ENCODE results near the gene ITGB7.

ITGB7 gene

GRCh38 chr12:53234271-53234914, 27.3 kb upstream of the ITGB7 start:
- H3K27me3 Mint-ChIP-seq = no peaks in the 10 kb centered on the region
- H3K4me1 Mint-ChIP-seq (ENCODE audit: low read depth) = peaks cover 63% of the 10 kb centered on the region
- H3K4me3 Mint-ChIP-seq = peak overlapping the region; percentile 30
- no peaks in the 10 kb centered on the region for H3K9me3 Mint-ChIP-seq (ENCODE audit: low read depth)
- no peaks in the 10 kb centered on the region for H3K36me3 Mint-ChIP-seq
- no peak overlapping the region for H3K27ac Mint-ChIP-seq

- no peak overlapping the region for H3K27ac Mint-ChIP-seq
- no peaks in the 10 kb centered on the region for H3K27me3 Mint-ChIP-seq
- H3K36me3 Mint-ChIP-seq = no peaks in the 10 kb centered on the region
- H3K9me3 Mint-ChIP-seq (ENCODE audit: low read depth) = no peaks in the 10 kb centered on the region
- peaks cover 66% of the 10 kb centered on the region for H3K4me1 Mint-ChIP-seq (ENCODE audit: low read depth)
- peak overlapping the region; percentile 30 for H3K4me3 Mint-ChIP-seq
Observed at GRCh38 chr12:53233671-53234121, 26.6 kb upstream of the ITGB7 start.

GRCh38 chr12:53232646-53233461, 25.8 kb upstream of the ITGB7 start:
- Mint-ChIP-seq H3K27ac (peak overlapping the region; percentile 84), H3K9me3 (ENCODE audit: low read depth) (no peaks in the 10 kb centered on the region), H3K4me1 (ENCODE audit: low read depth) (peaks cover 71% of the 10 kb centered on the region), H3K4me3 (peak overlapping the region; percentile 89), H3K36me3 (no peaks in the 10 kb centered on the region), H3K27me3 (no peaks in the 10 kb centered on the region)

- H3K4me3 Mint-ChIP-seq = peak within 1 kb of the TSS; percentile 89
- H3K9me3 Mint-ChIP-seq (ENCODE audit: low read depth) = no peaks in the 10 kb centered on the region
- no peaks in the 10 kb centered on the region for H3K27me3 Mint-ChIP-seq
- peaks cover 68% of the 10 kb centered on the region for H3K4me1 Mint-ChIP-seq (ENCODE audit: low read depth)
- peak within 1 kb of the TSS; percentile 84 for H3K27ac Mint-ChIP-seq
- no peaks in the 10 kb centered on the region for H3K36me3 Mint-ChIP-seq
Observed at GRCh38 chr12:53231921-53232645, 25.0 kb upstream of the ITGB7 start, which contains the start of gene RARG. RARG (minus strand) TSS chr12:53232209; CDS start chr12:53227545, 4,664 bp downstream.

GRCh38 chr12:53231671-53231920, 24.5 kb upstream of the ITGB7 start:
- no peaks in the 10 kb centered on the region for H3K27me3 Mint-ChIP-seq
- no peaks in the 10 kb centered on the region for H3K9me3 Mint-ChIP-seq (ENCODE audit: low read depth)
- H3K4me1 Mint-ChIP-seq (ENCODE audit: low read depth) = peaks cover 67% of the 10 kb centered on the region
- no peak overlapping the region for H3K27ac Mint-ChIP-seq
- H3K4me3 Mint-ChIP-seq = peak overlapping the region; percentile 65
- H3K36me3 Mint-ChIP-seq = no peaks in the 10 kb centered on the region

GRCh38 chr12:53230108-53230845, 23.2 kb upstream of the ITGB7 start:
- H3K4me3 Mint-ChIP-seq = peak overlapping the region; percentile 35
- H3K27ac Mint-ChIP-seq = peak overlapping the region; percentile 87
- H3K4me1 Mint-ChIP-seq (ENCODE audit: low read depth) = peaks cover 62% of the 10 kb centered on the region
- no peaks in the 10 kb centered on the region for H3K27me3 Mint-ChIP-seq
- H3K9me3 Mint-ChIP-seq (ENCODE audit: low read depth) = no peaks in the 10 kb centered on the region
- H3K36me3 Mint-ChIP-seq = no peaks in the 10 kb centered on the region

GRCh38 chr12:53229454-53229853, 22.4 kb upstream of the ITGB7 start:
- Mint-ChIP-seq H3K4me3 (peak overlapping the region; percentile 35), H3K9me3 (ENCODE audit: low read depth) (no peaks in the 10 kb centered on the region), H3K27ac (peak overlapping the region; percentile 87), H3K27me3 (no peaks in the 10 kb centered on the region), H3K4me1 (ENCODE audit: low read depth) (peaks cover 67% of the 10 kb centered on the region), H3K36me3 (no peaks in the 10 kb centered on the region)

- Mint-ChIP-seq H3K27ac (no peak overlapping the region), H3K9me3 (ENCODE audit: low read depth) (no peaks in the 10 kb centered on the region), H3K27me3 (no peaks in the 10 kb centered on the region), H3K4me1 (ENCODE audit: low read depth) (peaks cover 69% of the 10 kb centered on the region), H3K4me3 (no peak overlapping the region), H3K36me3 (no peaks in the 10 kb centered on the region)
Observed at GRCh38 chr12:53227836-53228235, 20.8 kb upstream of the ITGB7 start.

- no peaks in the 10 kb centered on the region for H3K36me3 Mint-ChIP-seq
- H3K4me1 Mint-ChIP-seq (ENCODE audit: low read depth) = peaks cover 68% of the 10 kb centered on the region
Observed at GRCh38 chr12:53227341-53227740, 20.3 kb upstream of the ITGB7 start.

GRCh38 chr12:53226815-53227214, 19.8 kb upstream of the ITGB7 start:
- H3K27me3 Mint-ChIP-seq = no peaks in the 10 kb centered on the region
- H3K27ac Mint-ChIP-seq = peak overlapping the region; percentile 79
- H3K4me3 Mint-ChIP-seq = no peak overlapping the region
- H3K4me1 Mint-ChIP-seq (ENCODE audit: low read depth) = peaks cover 71% of the 10 kb centered on the region
- H3K36me3 Mint-ChIP-seq = no peaks in the 10 kb centered on the region
- H3K9me3 Mint-ChIP-seq (ENCODE audit: low read depth) = no peaks in the 10 kb centered on the region

More at GRCh38 chr12:53227341-53227740, 20.3 kb upstream of the ITGB7 start:
- Mint-ChIP-seq H3K9me3 (ENCODE audit: low read depth) (no peaks in the 10 kb centered on the region), H3K27me3 (no peaks in the 10 kb centered on the region), H3K27ac (no peak overlapping the region), H3K4me3 (no peak overlapping the region)

- H3K27me3 Mint-ChIP-seq = no peaks in the 10 kb centered on the region
- H3K4me1 Mint-ChIP-seq (ENCODE audit: low read depth) = peaks cover 68% of the 10 kb centered on the region
- peak overlapping the region; percentile 86 for H3K27ac Mint-ChIP-seq
- H3K9me3 Mint-ChIP-seq (ENCODE audit: low read depth) = no peaks in the 10 kb centered on the region
- H3K4me3 Mint-ChIP-seq = peak overlapping the region; percentile 64
- no peaks in the 10 kb centered on the region for H3K36me3 Mint-ChIP-seq
Observed at GRCh38 chr12:53225635-53226424, 18.8 kb upstream of the ITGB7 start.

GRCh38 chr12:53224897-53225634, 18.0 kb upstream of the ITGB7 start:
- no peaks in the 10 kb centered on the region for H3K27me3 Mint-ChIP-seq
- H3K4me1 Mint-ChIP-seq (ENCODE audit: low read depth) = peaks cover 69% of the 10 kb centered on the region
- no peaks in the 10 kb centered on the region for H3K9me3 Mint-ChIP-seq (ENCODE audit: low read depth)
- H3K27ac Mint-ChIP-seq = peak overlapping the region; percentile 86
- H3K36me3 Mint-ChIP-seq = no peaks in the 10 kb centered on the region
- peak overlapping the region; percentile 64 for H3K4me3 Mint-ChIP-seq

- peak overlapping the region; percentile 87 for H3K27ac Mint-ChIP-seq
- H3K9me3 Mint-ChIP-seq (ENCODE audit: low read depth) = no peaks in the 10 kb centered on the region
- peak overlapping the region; percentile 64 for H3K4me3 Mint-ChIP-seq
- H3K36me3 Mint-ChIP-seq = no peaks in the 10 kb centered on the region
- peaks cover 66% of the 10 kb centered on the region for H3K4me1 Mint-ChIP-seq (ENCODE audit: low read depth)
- no peaks in the 10 kb centered on the region for H3K27me3 Mint-ChIP-seq
Observed at GRCh38 chr12:53224061-53224896, 17.2 kb upstream of the ITGB7 start.
